H1 (cell line): ENCODE data around the gene TSTD2. TPM values are rescaled to one million over a fixed set of nuclear protein-coding genes. Genes with fewer than 3 reads are reported as not detected.

Source experiments
- CTCF ChIA-PET: fragments of 300-600 bp; sonication (Branson Sonifier 250); formaldehyde crosslinking; loops from one replicate; lab custom pipeline; 2021; ENCODE audit not compliant: partially characterized antibody; lab: Charles Lee
- POLR2A ChIA-PET: fragments of 300-600 bp; sonication (Branson Sonifier 250); formaldehyde crosslinking; loops from one replicate; lab custom pipeline; 2021; ENCODE audit warnings: inconsistent platforms; ENCODE audit not compliant: partially characterized antibody; lab: Charles Lee
- DNase-seq, 2 experiments: peaks; one replicate each; pipeline versions ENCODE4 v3.0.0 to v3.0.0-alpha.2; 2010 to 2022; ENCODE audit warnings: low spot score in 2 of 2, low read depth in 1 of 2, mixed read lengths in 1 of 2
- FAIRE-seq: peaks from 2 replicates; lab custom pipeline; 2011; peaks lifted over from hg19 to GRCh38; lab: Jason Lieb, UNC
- H2AFZ ChIP-seq: 2 replicates; pipeline ENCODE4 v1.8.1; 2012; ENCODE audit warnings: low read length, inconsistent platforms
- H2AK5ac ChIP-seq: 2 replicates; pipeline ENCODE4 v1.6.1; 2013; ENCODE audit warnings: low read depth, low read length
- H2BK120ac ChIP-seq: replicated peaks from 2 replicates; pipeline ENCODE3; 2013; ENCODE audit warnings: low read depth, low read length, inconsistent platforms
- H2BK12ac ChIP-seq: 2 replicates; pipeline ENCODE4 v1.6.1; 2013; ENCODE audit warnings: low read depth, low read length
- H2BK15ac ChIP-seq: 2 replicates; pipeline ENCODE4 v1.6.1; 2013; ENCODE audit warnings: low read length
- H2BK20ac ChIP-seq: 2 replicates; pipeline ENCODE4 v1.6.1; 2013; ENCODE audit warnings: low read length
- H2BK5ac ChIP-seq: 2 replicates; pipeline ENCODE4 v1.6.1; 2013; ENCODE audit warnings: low read depth, low read length
- H3K14ac ChIP-seq: 2 replicates; pipeline ENCODE4 v1.6.1; 2013; ENCODE audit warnings: inconsistent platforms; ENCODE audit not compliant: insufficient read length
- H3K18ac ChIP-seq: 2 replicates; pipeline ENCODE4 v1.6.1; 2013; ENCODE audit warnings: low read length; ENCODE audit errors: extremely low read depth
- H3K23ac ChIP-seq: 2 replicates; pipeline ENCODE4 v1.6.1; 2013; ENCODE audit warnings: inconsistent platforms; ENCODE audit not compliant: insufficient read length
- H3K23me2 ChIP-seq: 2 replicates; pipeline ENCODE4 v1.6.1; 2013; ENCODE audit warnings: low read depth, low read length
- H3K27ac ChIP-seq: 2 replicates; pipeline ENCODE4 v1.6.1; 2011; ENCODE audit warnings: low read depth, low read length, inconsistent platforms
- H3K27me3 ChIP-seq, 4 experiments: replicated peaks in 1 of 4; 1 replicate in 1 of 4; 2 replicates in 3 of 4; pipeline versions ENCODE4 v1.6.1 to v1.8.1; 2011 to 2013; ENCODE audit warnings: low read length in 3 of 4, mild to moderate bottlenecking in 3 of 4, inconsistent platforms in 2 of 4, mixed read lengths in 2 of 4, moderate library complexity in 1 of 4; ENCODE audit not compliant: control insufficient read depth in 3 of 4, insufficient read depth in 3 of 4; ENCODE audit errors: extremely low read depth in 1 of 4
- H3K36me3 ChIP-seq, 4 experiments: 2 replicates each; pipeline versions ENCODE4 v1.6.1 to v1.8.1; 2011 to 2013; ENCODE audit warnings: mild to moderate bottlenecking in 4 of 4, low read length in 3 of 4, moderate library complexity in 2 of 4, control low read depth in 1 of 4, inconsistent platforms in 1 of 4; ENCODE audit not compliant: insufficient read depth in 4 of 4, control insufficient read depth in 2 of 4
- H3K4ac ChIP-seq: replicated peaks from 2 replicates; pipeline ENCODE3; 2013; ENCODE audit warnings: low read length, low read depth, mixed read lengths, inconsistent platforms; ENCODE audit not compliant: insufficient read length
- H3K4me1 ChIP-seq, 4 experiments: replicated peaks in 1 of 4; 1 replicate in 1 of 4; 2 replicates in 3 of 4; pipeline versions ENCODE4 v1.6.1 to v1.8.1; 2011 to 2013; ENCODE audit warnings: low read length in 3 of 4, inconsistent platforms in 2 of 4, mixed read lengths in 1 of 4; ENCODE audit not compliant: insufficient read depth in 4 of 4, control insufficient read depth in 3 of 4
- H3K4me2 ChIP-seq, 2 experiments: 2 replicates each; pipeline versions ENCODE4 v1.6.1 to v1.8.1; 2011 to 2013; ENCODE audit warnings: low read depth in 2 of 2, low read length in 2 of 2, control low read depth in 1 of 2, inconsistent platforms in 1 of 2, mild to moderate bottlenecking in 1 of 2; ENCODE audit not compliant: insufficient read depth in 1 of 2
- H3K4me3 ChIP-seq, 4 experiments: fragments of 200-600, 300-600 bp in 1 of 4; sonication (generic), shearing (Covaris generic), sonication (Bioruptor Twin) in 1 of 4; 2 replicates each; pipeline versions ENCODE4 v1.5.1 to v1.8.1; 2011 to 2016; ENCODE audit warnings: low read length in 4 of 4, low read depth in 3 of 4, control low read depth in 2 of 4, inconsistent platforms in 2 of 4, mild to moderate bottlenecking in 2 of 4, mixed read lengths in 1 of 4, moderate library complexity in 1 of 4; ENCODE audit not compliant: insufficient read depth in 2 of 4; ENCODE audit errors: extremely low read depth in 1 of 4
- H3K56ac ChIP-seq: replicated peaks from 2 replicates; pipeline ENCODE3; 2013; ENCODE audit warnings: low read depth, mild to moderate bottlenecking, mixed read lengths, low read length, inconsistent platforms; ENCODE audit not compliant: insufficient read length
- H3K79me1 ChIP-seq: 2 replicates; pipeline ENCODE4 v1.6.1; 2013; ENCODE audit warnings: low read depth, low read length, control low read depth
- H3K79me2 ChIP-seq, 2 experiments: 2 replicates each; pipeline versions ENCODE4 v1.6.1 to v1.8.1; 2012 to 2013; ENCODE audit warnings: low read length in 2 of 2, mild to moderate bottlenecking in 2 of 2, inconsistent platforms in 1 of 2; ENCODE audit not compliant: insufficient read depth in 2 of 2, control insufficient read depth in 1 of 2
- H3K9ac ChIP-seq, 4 experiments: replicated peaks in 1 of 4; 1 replicate in 1 of 4; 2 replicates in 3 of 4; pipeline versions ENCODE4 v1.6.1 to v1.8.1; 2011 to 2013; ENCODE audit warnings: low read depth in 3 of 4, low read length in 3 of 4, control low read depth in 2 of 4, mild to moderate bottlenecking in 2 of 4, moderate library complexity in 2 of 4, inconsistent platforms in 1 of 4; ENCODE audit errors: extremely low read depth in 1 of 4
- H3K9me3 ChIP-seq, 2 experiments: 2 replicates each; pipeline versions ENCODE4 v1.6.1 to v1.8.1; 2012 to 2013; ENCODE audit warnings: mild to moderate bottlenecking in 2 of 2, moderate library complexity in 2 of 2, control low read depth in 1 of 2, inconsistent platforms in 1 of 2, low read depth in 1 of 2, low read length in 1 of 2, mixed read lengths in 1 of 2; ENCODE audit not compliant: insufficient read depth in 2 of 2
- H4K20me1 ChIP-seq, 2 experiments: replicated peaks in 1 of 2; 2 replicates each; pipeline versions ENCODE3 to v1.8.1; 2011 to 2013; ENCODE audit warnings: inconsistent platforms in 2 of 2, low read length in 2 of 2, mild to moderate bottlenecking in 1 of 2; ENCODE audit not compliant: insufficient read depth in 2 of 2, control insufficient read depth in 1 of 2
- H4K5ac ChIP-seq: 2 replicates; pipeline ENCODE4 v1.6.1; 2013; ENCODE audit warnings: low read length, low read depth, mixed read lengths, inconsistent platforms; ENCODE audit not compliant: insufficient read length
- H4K8ac ChIP-seq: 2 replicates; pipeline ENCODE4 v1.8.0; 2013; ENCODE audit warnings: mild to moderate bottlenecking, moderate library complexity, low read length, inconsistent platforms; ENCODE audit not compliant: insufficient read depth; ENCODE audit errors: extremely low read depth
- H4K91ac ChIP-seq: replicated peaks from 2 replicates; pipeline ENCODE3; 2013; ENCODE audit warnings: low read length, mixed read lengths, inconsistent platforms; ENCODE audit not compliant: insufficient read length
- E2F6 ChIP-seq: IDR thresholded peaks from 2 replicates; pipeline ENCODE4 v1.6.1; 2012; ENCODE audit warnings: inconsistent platforms
- KDM5A ChIP-seq: fragments of 200-600 bp; IDR thresholded peaks from 2 replicates; pipeline ENCODE4 v1.7.1; 2012; ENCODE audit warnings: mild to moderate bottlenecking, low read length, inconsistent platforms, mixed read lengths
- PHF8 ChIP-seq: fragments of 200-600 bp; sonication (generic); conservative IDR thresholded peaks from 2 replicates; pipeline ENCODE4 v1.7.1; 2012; ENCODE audit warnings: low read depth, mild to moderate bottlenecking, inconsistent platforms, low read length, moderate library complexity
- RAD21 ChIP-seq, 2 experiments: IDR thresholded peaks in 1 of 2; conservative IDR thresholded peaks in 1 of 2; 2 replicates each; pipeline ENCODE4 v1.6.1; 2011; ENCODE audit warnings: low read depth in 2 of 2, low read length in 2 of 2, improper control_type of control experiment in 1 of 2, inconsistent platforms in 1 of 2, mild to moderate bottlenecking in 1 of 2, moderate library complexity in 1 of 2
- SIX5 ChIP-seq: IDR thresholded peaks from 2 replicates; pipeline ENCODE4 v1.6.1; 2011; ENCODE audit warnings: mild to moderate bottlenecking, low read depth, low read length
- WGBS, 2 experiments: shearing (Covaris generic) in 1 of 2; methylation state at CpG; one replicate each; pipeline versions ENCODE4 v1.1.6 to v1.1.7; 2013 to 2015; ENCODE audit warnings: low lambda C conversion rate in 2 of 2, mixed read lengths in 2 of 2, inconsistent platforms in 1 of 2, low coverage in 1 of 2, missing lambda C conversion rate in 1 of 2; ENCODE audit not compliant: insufficient replicate concordance in 2 of 2, insufficient coverage in 1 of 2, insufficient read length in 1 of 2; ENCODE audit errors: extremely low coverage in 1 of 2, missing lambda C conversion rate in 1 of 2; 5-methylcytosine and 5-hydroxymethylcytosine counted together
- polyA plus RNA-seq, 7 experiments: library from polyadenylated mRNA; depleted of rRNA in 3 of 7; stranded (reverse) in 5 of 7; unstranded in 2 of 7; fragments of >200 nt in 5 of 7; fragments of 200-250 nt in 2 of 7; gene quantifications; 1 replicate in 5 of 7; 2 replicates in 1 of 7; 4 replicates in 1 of 7; pipeline versions ENCODE4 v1.2.1 to v1.2.3, GENCODE V29; 2011 to 2013; ENCODE audit warnings: missing spikeins in 2 of 7, mixed read lengths in 2 of 7
- total RNA-seq: library from RNA; stranded (reverse); fragmentation: NEBNext Ultra II Directional; extraction: Animal tissue kit (Norgen Biotek cat#: 25700); gene quantifications from 2 replicates; pipeline ENCODE4 v1.2.1, GENCODE V29; 2021

The TSTD2 gene
- total and polyA plus RNA-seq, 2 of the 8 experiments (the other 6 are each of a cell fraction or from before 2014, with no cell fraction given), result 16.1 to 17.5 TPM

- CTCF ChIA-PET, result no interaction called here
- H2BK120ac ChIP-seq, result no peak overlapping the region
- TF ChIP-seq E2F6 (no peak), KDM5A (no peak), RAD21 (IDR thresholded peaks at IDR 0.05 in 1 of 2, conservative IDR thresholded peaks at IDR 0.05 in 1 of 2; ENCODE audit: low read depth in 2 of 2, low read length in 2 of 2) (no peak), SIX5 (no peak), PHF8 (no peak)
- TF ChIP-seq, all 59 proteins: peak for 0
- Histone ChIP-seq H3K14ac (no peak overlapping the region), H3K23ac (no peak overlapping the region), H3K36me3 (peaks cover 17 to 52% (median 46%) of the 10 kb centered on the region in 4 experiments), H4K91ac (no peak overlapping the region), H3K9me3 (no peaks in the 10 kb centered on the region), H3K27me3 (no peaks in the 10 kb centered on the region), H3K79me1 (no peaks in the 10 kb centered on the region), H3K23me2 (no peaks in the 10 kb centered on the region), H2AFZ (no peak overlapping the region), H3K79me2 (no peaks in the 10 kb centered on the region), H2BK15ac (no peak overlapping the region), H2BK20ac (no peak overlapping the region), H3K4ac (no peak overlapping the region), H4K8ac (no peak overlapping the region), H3K4me2 (no peak overlapping the region), H4K20me1 (peaks cover 3 to 4% of the 10 kb centered on the region in 2 experiments), H3K56ac (no peak overlapping the region), H3K4me3 (no peak overlapping the region), H3K4me1 (no peaks in the 10 kb centered on the region), H3K27ac (no peak overlapping the region), H2BK12ac (no peak overlapping the region), H2BK5ac (no peak overlapping the region), H3K9ac (no peak overlapping the region), H3K18ac (no peak overlapping the region), H2AK5ac (no peak overlapping the region), H4K5ac (no peak overlapping the region)
- POLR2A ChIA-PET, result interaction anchor here (1.4 kb wide), 1 partner anchor 225 kb away, joined by 4 read pairs; no protein-coding TSS in a partner anchor
- FAIRE-seq (no peak), DNase-seq (no peak)
- WGBS, 2 experiments, result 88% methylated on average over 3 of the region's 3 CpGs; no CpG with 5 or more reads in 1 of the 2 experiments
These were observed 42.5 kb upstream of the TSTD2 start for GRCh38 chr9:97675655-97676054.
